ENCODE data around the gene EMILIN3.
A peak's percentile ranks its signal among the peaks of the same experiment; 100 is the strongest.

Gene EMILIN3

GRCh38 chr20:41377275-41377674, 10.7 kb upstream of the EMILIN3 start:
- no peak overlapping the region for H3K27ac ChIP-seq (ENCODE audit: extremely low read depth, low read depth, low read length)
- ChIA-PET CTCF (interaction anchor here (0.5 to 0.6 kb wide), 2 partner anchors 54 to 127 kb away, joined by 3 read pairs; no protein-coding TSS in a partner anchor), POLR2A (no interaction called here)
- no peaks in the 10 kb centered on the region for H3K9me3 ChIP-seq (ENCODE audit: control insufficient read depth, insufficient read depth, low read depth, low read length)
- H3K4me1 ChIP-seq (ENCODE audit: control insufficient read depth, insufficient read depth, low read length) = no peaks in the 10 kb centered on the region
- H3K4me3 ChIP-seq (ENCODE audit: low read depth, low read length) = no peak overlapping the region
- TF ChIP-seq, protein P1, sequence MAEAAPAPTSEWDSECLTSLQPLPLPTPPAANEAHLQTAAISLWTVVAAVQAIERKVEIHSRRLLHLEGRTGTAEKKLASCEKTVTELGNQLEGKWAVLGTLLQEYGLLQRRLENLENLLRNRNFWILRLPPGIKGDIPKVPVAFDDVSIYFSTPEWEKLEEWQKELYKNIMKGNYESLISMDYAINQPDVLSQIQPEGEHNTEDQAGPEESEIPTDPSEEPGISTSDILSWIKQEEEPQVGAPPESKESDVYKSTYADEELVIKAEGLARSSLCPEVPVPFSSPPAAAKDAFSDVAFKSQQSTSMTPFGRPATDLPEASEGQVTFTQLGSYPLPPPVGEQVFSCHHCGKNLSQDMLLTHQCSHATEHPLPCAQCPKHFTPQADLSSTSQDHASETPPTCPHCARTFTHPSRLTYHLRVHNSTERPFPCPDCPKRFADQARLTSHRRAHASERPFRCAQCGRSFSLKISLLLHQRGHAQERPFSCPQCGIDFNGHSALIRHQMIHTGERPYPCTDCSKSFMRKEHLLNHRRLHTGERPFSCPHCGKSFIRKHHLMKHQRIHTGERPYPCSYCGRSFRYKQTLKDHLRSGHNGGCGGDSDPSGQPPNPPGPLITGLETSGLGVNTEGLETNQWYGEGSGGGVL (tag by site-specific recombination; IDR thresholded peaks at IDR 0.05) = 0 out of 2 replicates have a peak, but pooled peaks have one; percentile 4
- TF ChIP-seq ZNF366 (tag by site-specific recombination; conservative IDR thresholded peaks at IDR 0.05) = no peak
- H3K36me3 ChIP-seq (ENCODE audit: control insufficient read depth in 2 of 2, insufficient read depth in 1 of 2, low read length in 2 of 2) = no peaks in the 10 kb centered on the region

GRCh38 chr20:41376349-41376748, 9.7 kb upstream of the EMILIN3 start:
- Histone ChIP-seq H3K36me3 (ENCODE audit: control insufficient read depth in 2 of 2, insufficient read depth in 1 of 2, low read length in 2 of 2) (no peaks in the 10 kb centered on the region), H3K4me1 (ENCODE audit: control insufficient read depth, insufficient read depth, low read length) (no peaks in the 10 kb centered on the region), H3K4me3 (ENCODE audit: low read depth, low read length) (no peak overlapping the region), H3K9me3 (ENCODE audit: control insufficient read depth, insufficient read depth, low read depth, low read length) (no peaks in the 10 kb centered on the region), H3K27ac (ENCODE audit: extremely low read depth, low read depth, low read length) (no peak overlapping the region)
- POLR2A ChIA-PET = interaction anchor here (0.6 kb wide), 1 partner anchor 242 kb away, joined by 3 read pairs; the partner anchor contains the start of gene CHD6
- TF ChIP-seq SCRT1 (tag by site-specific recombination; IDR thresholded peaks at IDR 0.05; ENCODE audit: borderline replicate concordance) (no peak), ZNF776 (tag by site-specific recombination; IDR thresholded peaks at IDR 0.05; ENCODE audit: borderline replicate concordance) (no peak), ZNF747 (tag by site-specific recombination; IDR thresholded peaks at IDR 0.05) (no peak), ZNF37A (tag by site-specific recombination; IDR thresholded peaks at IDR 0.05) (no peak), ZNF529 (tag by site-specific recombination; IDR thresholded peaks at IDR 0.05; ENCODE audit: insufficient replicate concordance) (no peak), ZNF76 (tag by site-specific recombination; IDR thresholded peaks at IDR 0.05; ENCODE audit: borderline replicate concordance, low read depth) (no peak), ZBTB20 (tag by site-specific recombination; IDR thresholded peaks at IDR 0.05) (no peak), KLF8 (tag by site-specific recombination; IDR thresholded peaks at IDR 0.05) (no peak), ZNF548 (tag by site-specific recombination; IDR thresholded peaks at IDR 0.05) (no peak), TCF7L2 (IDR thresholded peaks at IDR 0.05; ENCODE audit: borderline replicate concordance, low read depth, low read length) (no peak)
- TF ChIP-seq, protein P2, sequence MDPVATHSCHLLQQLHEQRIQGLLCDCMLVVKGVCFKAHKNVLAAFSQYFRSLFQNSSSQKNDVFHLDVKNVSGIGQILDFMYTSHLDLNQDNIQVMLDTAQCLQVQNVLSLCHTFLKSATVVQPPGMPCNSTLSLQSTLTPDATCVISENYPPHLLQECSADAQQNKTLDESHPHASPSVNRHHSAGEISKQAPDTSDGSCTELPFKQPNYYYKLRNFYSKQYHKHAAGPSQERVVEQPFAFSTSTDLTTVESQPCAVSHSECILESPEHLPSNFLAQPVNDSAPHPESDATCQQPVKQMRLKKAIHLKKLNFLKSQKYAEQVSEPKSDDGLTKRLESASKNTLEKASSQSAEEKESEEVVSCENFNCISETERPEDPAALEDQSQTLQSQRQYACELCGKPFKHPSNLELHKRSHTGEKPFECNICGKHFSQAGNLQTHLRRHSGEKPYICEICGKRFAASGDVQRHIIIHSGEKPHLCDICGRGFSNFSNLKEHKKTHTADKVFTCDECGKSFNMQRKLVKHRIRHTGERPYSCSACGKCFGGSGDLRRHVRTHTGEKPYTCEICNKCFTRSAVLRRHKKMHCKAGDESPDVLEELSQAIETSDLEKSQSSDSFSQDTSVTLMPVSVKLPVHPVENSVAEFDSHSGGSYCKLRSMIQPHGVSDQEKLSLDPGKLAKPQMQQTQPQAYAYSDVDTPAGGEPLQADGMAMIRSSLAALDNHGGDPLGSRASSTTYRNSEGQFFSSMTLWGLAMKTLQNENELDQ (tag by site-specific recombination; IDR thresholded peaks at IDR 0.05; ENCODE audit: low read depth) = no peak
- CTCF ChIA-PET = no interaction called here

DNA sequence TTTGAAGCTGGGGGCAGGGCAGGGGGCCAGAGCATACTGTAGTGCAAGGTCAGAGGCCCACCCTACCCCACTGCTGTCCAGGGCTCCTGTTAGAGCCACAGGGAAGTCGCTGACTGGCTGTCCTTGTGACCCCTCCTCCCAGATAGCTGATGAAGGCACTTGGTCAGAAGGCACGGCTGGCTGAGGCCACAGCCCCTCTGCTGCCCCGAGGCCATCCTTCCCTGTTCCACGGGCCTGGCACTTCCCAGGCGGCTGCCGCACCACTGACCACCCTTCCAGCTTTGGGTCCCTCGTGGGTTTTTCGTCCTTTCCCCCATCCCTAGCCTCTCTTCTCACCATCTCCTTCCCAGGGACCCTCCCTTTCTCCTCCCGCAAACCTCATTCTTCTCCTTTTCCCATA, 9.2 kb upstream of the EMILIN3 start:
- Histone ChIP-seq H3K36me3 (ENCODE audit: control insufficient read depth in 2 of 2, insufficient read depth in 1 of 2, low read length in 2 of 2) (no peaks in the 10 kb centered on the region), H3K4me1 (ENCODE audit: control insufficient read depth, insufficient read depth, low read length) (no peaks in the 10 kb centered on the region), H3K4me3 (ENCODE audit: low read depth, low read length) (no peak overlapping the region), H3K9me3 (ENCODE audit: control insufficient read depth, insufficient read depth, low read depth, low read length) (no peaks in the 10 kb centered on the region), H3K27ac (ENCODE audit: extremely low read depth, low read depth, low read length) (no peak overlapping the region)
- TF ChIP-seq ZXDB (tag by site-specific recombination; IDR thresholded peaks at IDR 0.05) (no peak), ZNF121 (tag by site-specific recombination; IDR thresholded peaks at IDR 0.05) (no peak), ZNF341 (tag by site-specific recombination; IDR thresholded peaks at IDR 0.05; ENCODE audit: low read depth) (no peak), OVOL3 (tag by site-specific recombination; IDR thresholded peaks at IDR 0.05) (no peak), ZNF280D (tag by site-specific recombination; IDR thresholded peaks at IDR 0.05) (no peak), ZNF473 (tag by site-specific recombination; IDR thresholded peaks at IDR 0.05) (no peak), ZNF658 (tag by site-specific recombination; IDR thresholded peaks at IDR 0.05) (no peak), ZNF184 (tag by site-specific recombination; IDR thresholded peaks at IDR 0.05) (no peak)
- TF ChIP-seq, protein P3, sequence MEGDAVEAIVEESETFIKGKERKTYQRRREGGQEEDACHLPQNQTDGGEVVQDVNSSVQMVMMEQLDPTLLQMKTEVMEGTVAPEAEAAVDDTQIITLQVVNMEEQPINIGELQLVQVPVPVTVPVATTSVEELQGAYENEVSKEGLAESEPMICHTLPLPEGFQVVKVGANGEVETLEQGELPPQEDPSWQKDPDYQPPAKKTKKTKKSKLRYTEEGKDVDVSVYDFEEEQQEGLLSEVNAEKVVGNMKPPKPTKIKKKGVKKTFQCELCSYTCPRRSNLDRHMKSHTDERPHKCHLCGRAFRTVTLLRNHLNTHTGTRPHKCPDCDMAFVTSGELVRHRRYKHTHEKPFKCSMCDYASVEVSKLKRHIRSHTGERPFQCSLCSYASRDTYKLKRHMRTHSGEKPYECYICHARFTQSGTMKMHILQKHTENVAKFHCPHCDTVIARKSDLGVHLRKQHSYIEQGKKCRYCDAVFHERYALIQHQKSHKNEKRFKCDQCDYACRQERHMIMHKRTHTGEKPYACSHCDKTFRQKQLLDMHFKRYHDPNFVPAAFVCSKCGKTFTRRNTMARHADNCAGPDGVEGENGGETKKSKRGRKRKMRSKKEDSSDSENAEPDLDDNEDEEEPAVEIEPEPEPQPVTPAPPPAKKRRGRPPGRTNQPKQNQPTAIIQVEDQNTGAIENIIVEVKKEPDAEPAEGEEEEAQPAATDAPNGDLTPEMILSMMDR (tag by site-specific recombination; IDR thresholded peaks at IDR 0.05) = no peak
- TF ChIP-seq, protein P4, sequence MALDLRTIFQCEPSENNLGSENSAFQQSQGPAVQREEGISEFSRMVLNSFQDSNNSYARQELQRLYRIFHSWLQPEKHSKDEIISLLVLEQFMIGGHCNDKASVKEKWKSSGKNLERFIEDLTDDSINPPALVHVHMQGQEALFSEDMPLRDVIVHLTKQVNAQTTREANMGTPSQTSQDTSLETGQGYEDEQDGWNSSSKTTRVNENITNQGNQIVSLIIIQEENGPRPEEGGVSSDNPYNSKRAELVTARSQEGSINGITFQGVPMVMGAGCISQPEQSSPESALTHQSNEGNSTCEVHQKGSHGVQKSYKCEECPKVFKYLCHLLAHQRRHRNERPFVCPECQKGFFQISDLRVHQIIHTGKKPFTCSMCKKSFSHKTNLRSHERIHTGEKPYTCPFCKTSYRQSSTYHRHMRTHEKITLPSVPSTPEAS (tag by site-specific recombination; IDR thresholded peaks at IDR 0.05) = no peak
- POLR2A ChIA-PET = no interaction called here
- CTCF ChIA-PET = no interaction called here
